Lower leg skin (tissue), 4 donors: ENCODE data around the gene ERICH4. TPM values are rescaled to one million over a fixed set of nuclear protein-coding genes. Genes with fewer than 3 reads are reported as not detected.
"Not testable (repeated sequence)": the region's sequence is repeated elsewhere in the genome, so short reads cannot be mapped to it uniquely, and the experiment has no call there.

Experiments used
- DNase-seq, 2 donors: peaks; one replicate each; pipeline ENCODE4 v3.0.0-alpha.2; 2019; ENCODE audit warnings: low spot score in 2 of 2
- H3K4me3 ChIP-seq: fragments of 200-600 bp; sonication (generic); 2 replicates; pipeline ENCODE4 v1.5.1; 2017; ENCODE audit warnings: mild to moderate bottlenecking, low read depth; ENCODE audit not compliant: poor library complexity, severe bottlenecking
- POLR2A ChIP-seq, 2 donors: fragments of 450-650 bp; IDR thresholded peaks; one replicate each; pipeline ENCODE4 v1.6.1; 2016 to 2017; ENCODE audit warnings: antibody characterized with exemption in 2 of 2, mild to moderate bottlenecking in 1 of 2, moderate library complexity in 1 of 2
- WGBS, 2 donors: methylation state at CpG; one replicate each; pipeline ENCODE4 v1.1.5; 2018; 5-methylcytosine and 5-hydroxymethylcytosine counted together
- intact Hi-C: fragments of 100-400 bp; cut with DNase I; formaldehyde crosslinking; loops from one replicate; pipeline ENCODE4 v1.15.0; 2023; ENCODE audit warnings: low total_unique reads
- total RNA-seq, 4 donors: library from RNA; depleted of rRNA; stranded (reverse); fragments of >200 nt; gene quantifications; one replicate each; pipeline ENCODE4 v1.1.0, GENCODE V29; 2016
- TF ChIP-seq, protein P1 (sequence below), 3 donors: fragments of 450-650 bp; IDR thresholded peaks; one replicate each; pipeline ENCODE4 v1.5.1; 2016; ENCODE audit warnings: antibody characterized with exemption in 3 of 3, mild to moderate bottlenecking in 3 of 3, moderate library complexity in 2 of 3

ERICH4 gene
- total RNA-seq, 4 donors from 2014 or later: not detected

DNA sequence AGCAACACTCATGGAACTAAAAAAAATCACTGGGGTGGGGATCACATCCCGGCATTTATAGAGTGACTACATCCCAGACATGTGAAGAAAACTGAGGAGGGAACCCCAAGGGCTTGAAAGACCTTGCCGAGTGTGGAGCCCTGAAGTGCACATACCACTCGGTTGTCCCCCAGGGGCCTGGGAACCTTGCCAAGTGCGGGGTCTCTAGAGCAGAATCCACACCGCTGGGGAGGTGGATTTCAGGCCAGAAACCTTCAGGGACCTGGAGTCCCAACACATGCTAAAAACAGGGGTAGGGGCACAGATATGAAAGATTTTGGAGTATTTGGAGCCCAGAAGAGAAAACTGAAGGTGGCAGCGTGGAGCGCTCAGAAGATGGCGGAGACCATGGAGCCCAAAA, 35.2 kb downstream of the ERICH4 start:
- TF ChIP-seq, protein P1, sequence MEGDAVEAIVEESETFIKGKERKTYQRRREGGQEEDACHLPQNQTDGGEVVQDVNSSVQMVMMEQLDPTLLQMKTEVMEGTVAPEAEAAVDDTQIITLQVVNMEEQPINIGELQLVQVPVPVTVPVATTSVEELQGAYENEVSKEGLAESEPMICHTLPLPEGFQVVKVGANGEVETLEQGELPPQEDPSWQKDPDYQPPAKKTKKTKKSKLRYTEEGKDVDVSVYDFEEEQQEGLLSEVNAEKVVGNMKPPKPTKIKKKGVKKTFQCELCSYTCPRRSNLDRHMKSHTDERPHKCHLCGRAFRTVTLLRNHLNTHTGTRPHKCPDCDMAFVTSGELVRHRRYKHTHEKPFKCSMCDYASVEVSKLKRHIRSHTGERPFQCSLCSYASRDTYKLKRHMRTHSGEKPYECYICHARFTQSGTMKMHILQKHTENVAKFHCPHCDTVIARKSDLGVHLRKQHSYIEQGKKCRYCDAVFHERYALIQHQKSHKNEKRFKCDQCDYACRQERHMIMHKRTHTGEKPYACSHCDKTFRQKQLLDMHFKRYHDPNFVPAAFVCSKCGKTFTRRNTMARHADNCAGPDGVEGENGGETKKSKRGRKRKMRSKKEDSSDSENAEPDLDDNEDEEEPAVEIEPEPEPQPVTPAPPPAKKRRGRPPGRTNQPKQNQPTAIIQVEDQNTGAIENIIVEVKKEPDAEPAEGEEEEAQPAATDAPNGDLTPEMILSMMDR (IDR thresholded peaks at IDR 0.05): no peak
- no peak for TF ChIP-seq POLR2A (IDR thresholded peaks at IDR 0.05)
- DNase-seq: no peak
- H3K4me3 ChIP-seq: no peak overlapping the region
- WGBS, 2 donors: 47 to 56% methylated on average over 8 of the region's 8 CpGs
- intact Hi-C loops: no loop called here

DNA sequence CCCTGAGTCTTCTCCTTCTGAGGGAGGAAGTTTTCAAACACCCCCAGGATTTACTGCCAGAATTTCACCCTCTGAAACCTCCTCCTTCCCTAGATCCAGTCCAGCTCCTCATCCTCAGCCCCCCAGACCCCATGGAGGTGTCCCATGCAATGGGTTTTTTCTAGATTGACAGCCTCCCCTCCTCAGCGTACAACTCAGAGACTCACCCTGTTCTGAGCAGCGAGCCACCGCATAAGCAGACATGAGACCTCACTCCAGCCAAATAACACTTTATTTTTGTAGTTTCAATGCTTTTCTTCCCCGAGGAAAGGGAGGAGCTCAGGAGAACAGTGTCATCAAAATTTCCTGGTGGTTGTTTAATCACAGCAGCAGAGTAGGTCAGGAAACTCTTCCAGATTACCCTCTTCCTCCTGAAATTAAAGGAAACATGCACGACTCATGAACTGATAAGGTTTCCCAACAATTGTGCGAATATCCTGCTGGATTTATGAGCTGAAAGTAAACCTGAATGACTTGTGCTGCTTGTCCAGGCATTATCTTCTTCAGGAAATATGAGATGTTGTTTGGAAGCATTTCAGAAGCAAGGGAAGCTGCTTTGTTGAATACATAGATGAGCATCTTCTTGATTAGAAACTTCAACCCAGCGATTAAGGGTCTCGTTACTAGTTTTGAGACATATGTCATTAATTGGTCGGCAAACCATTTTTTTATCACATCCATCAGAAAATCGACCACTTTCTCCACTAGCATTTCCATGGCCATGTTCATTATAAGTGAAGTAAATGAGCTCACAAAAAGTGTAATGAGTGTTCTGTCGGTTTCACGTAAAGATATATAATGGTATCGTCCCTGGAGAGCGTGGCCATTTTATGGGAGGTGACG, 36.2 kb downstream of the ERICH4 start:
- H3K4me3 ChIP-seq: no peak overlapping the region
- DNase-seq: no peak
- WGBS, 2 donors: 63 to 64% methylated on average over 15 of the region's 15 CpGs
- TF ChIP-seq POLR2A (IDR thresholded peaks at IDR 0.05): no peak
- TF ChIP-seq, protein P1 (IDR thresholded peaks at IDR 0.05): no peak
- intact Hi-C loops: no loop called here

DNA sequence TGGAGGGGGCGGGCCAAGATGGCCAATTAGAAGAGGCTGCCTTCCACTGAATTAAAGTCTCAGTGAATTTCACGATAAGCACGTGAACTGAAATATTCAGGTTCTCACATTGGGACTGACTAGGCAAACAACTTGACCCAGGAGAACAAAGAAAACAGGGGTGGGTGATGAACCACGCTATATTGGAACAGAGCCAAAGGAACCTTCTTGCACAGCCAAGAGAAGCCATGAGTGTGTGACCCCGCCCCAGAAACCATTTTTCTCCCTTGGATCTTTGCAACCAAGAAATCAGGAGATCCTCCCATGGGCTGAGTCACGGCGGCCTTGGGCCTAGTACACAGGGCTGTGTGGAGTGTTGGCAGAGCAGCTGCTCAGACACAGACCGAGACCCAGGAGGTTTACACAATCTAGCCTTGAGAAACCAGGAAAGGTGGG, 36.8 kb downstream of the ERICH4 start:
- no peak overlapping the region for H3K4me3 ChIP-seq
- WGBS, 2 donors: 54 to 62% methylated on average over 8 of the region's 8 CpGs
- no peak for DNase-seq

DNA sequence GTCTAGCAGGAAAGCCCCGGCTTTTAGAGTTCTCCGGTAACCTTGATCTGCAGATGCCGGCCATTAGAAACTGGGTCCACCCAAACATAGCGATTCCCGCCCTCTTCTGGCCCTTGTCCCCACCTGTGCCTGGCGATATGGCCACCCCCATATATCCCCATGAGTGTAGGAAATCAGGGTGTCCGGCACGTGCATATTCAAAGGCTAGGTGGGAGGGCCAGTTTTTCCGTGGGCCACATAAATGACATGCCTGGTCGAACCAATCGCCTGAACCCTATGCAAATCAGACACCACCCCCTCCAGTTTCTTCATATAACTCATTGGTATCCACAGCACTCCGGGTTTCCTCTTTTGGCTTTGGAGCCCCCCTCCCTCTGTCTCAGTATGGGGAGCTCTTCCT, 37.4 kb downstream of the ERICH4 start:
- TF ChIP-seq, protein P1 (IDR thresholded peaks at IDR 0.05): no peak
- TF ChIP-seq POLR2A (IDR thresholded peaks at IDR 0.05): no peak
- intact Hi-C loops: no loop called here

More for the DNA sequence above, 36.8 kb downstream of the ERICH4 start:
- TF ChIP-seq, protein P1 (IDR thresholded peaks at IDR 0.05): no peak
- no peak for TF ChIP-seq POLR2A (IDR thresholded peaks at IDR 0.05)
- intact Hi-C loops: no loop called here

DNA sequence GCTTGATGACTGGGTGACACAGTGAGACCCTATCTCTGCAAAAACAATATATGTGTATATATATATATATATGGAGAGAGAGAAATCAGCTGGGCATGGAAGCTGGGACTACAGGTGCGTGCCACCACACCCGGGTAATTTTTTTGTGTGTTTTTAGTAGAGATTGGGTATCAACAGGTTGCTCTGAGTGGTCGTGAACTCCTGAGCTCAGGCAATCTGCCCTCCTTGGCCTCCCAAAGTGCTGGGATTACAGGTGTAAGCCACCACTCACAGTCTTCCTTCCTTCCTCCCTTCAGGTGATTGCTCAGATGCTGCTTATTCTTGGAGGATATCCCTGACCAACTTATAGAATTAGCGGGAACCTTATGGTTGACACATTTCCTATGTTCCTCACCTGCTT, 41.9 kb downstream of the ERICH4 start:
- H3K4me3 ChIP-seq: no peak overlapping the region
- no peak for DNase-seq
- intact Hi-C loops: no loop called here
- WGBS, 2 donors: 79 to 83% methylated on average over 4 of the region's 4 CpGs
- no peak for TF ChIP-seq POLR2A (IDR thresholded peaks at IDR 0.05)
- TF ChIP-seq, protein P1 (IDR thresholded peaks at IDR 0.05): no peak

More for the DNA sequence above, 37.4 kb downstream of the ERICH4 start:
- WGBS, 2 donors: 80% methylated on average over 12 of the region's 12 CpGs
- no peak for DNase-seq
- no peak overlapping the region for H3K4me3 ChIP-seq

DNA sequence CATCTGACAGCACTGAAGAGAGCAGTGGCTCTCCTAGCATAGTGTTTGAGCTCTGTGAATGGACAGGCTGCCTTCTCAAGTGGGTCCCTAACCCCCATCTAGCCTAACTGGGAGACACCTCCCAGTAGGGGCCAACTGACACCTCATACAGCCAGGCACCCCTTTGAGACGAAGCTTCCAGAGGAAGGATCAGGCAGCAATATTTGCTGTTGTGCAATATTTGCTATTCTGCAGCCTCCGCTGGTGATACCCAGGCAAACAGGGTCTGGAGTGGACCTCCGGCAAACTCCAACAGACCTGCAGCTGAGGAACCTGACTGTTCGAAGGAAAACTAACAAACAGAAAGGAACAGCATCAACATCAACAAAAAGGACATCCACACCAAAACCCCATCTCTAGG, 44.0 kb downstream of the ERICH4 start:
- DNase-seq, H3K4me3 ChIP-seq, intact Hi-C loops: not testable (repeated sequence)
- 77 to 91% methylated on average over 4 of the region's 4 CpGs for WGBS, 2 donors
